Muscle layer of colon (tissue), 2 donors: ENCODE data around the gene GINS3.

Source experiments
- H3K27ac ChIP-seq: one replicate; pipeline ENCODE4 v1.7.0; 2013; ENCODE audit warnings: low read depth, mild to moderate bottlenecking, low read length, moderate library complexity
- H3K27me3 ChIP-seq, 2 donors: one replicate each; pipeline ENCODE4 v1.7.0; 2013; ENCODE audit warnings: low read length in 2 of 2, mild to moderate bottlenecking in 2 of 2; ENCODE audit not compliant: insufficient read depth in 2 of 2, control insufficient read depth in 1 of 2
- H3K36me3 ChIP-seq: one replicate; pipeline ENCODE4 v1.7.0; 2013; ENCODE audit warnings: mild to moderate bottlenecking, low read length; ENCODE audit not compliant: insufficient read depth
- H3K4me1 ChIP-seq: one replicate; pipeline ENCODE4 v1.7.0; 2013; ENCODE audit warnings: mild to moderate bottlenecking, low read length; ENCODE audit not compliant: insufficient read depth
- H3K4me3 ChIP-seq, 2 donors: one replicate each; pipeline ENCODE4 v1.7.0; 2013; ENCODE audit warnings: low read length in 2 of 2, low read depth in 1 of 2, mild to moderate bottlenecking in 1 of 2, moderate library complexity in 1 of 2
- H3K9ac ChIP-seq: one replicate; pipeline ENCODE4 v1.7.0; 2013; ENCODE audit warnings: low read length
- H3K9me3 ChIP-seq: one replicate; pipeline ENCODE4 v1.7.0; 2013; ENCODE audit warnings: mild to moderate bottlenecking, low read length
- donor health status: abdominal sarcoma.
- donor health status: Adenocarcinoma of cecum.

Gene GINS3

GRCh38 chr16:58417035-58417434 is 24.8 kb downstream of the GINS3 start:
- H3K27ac ChIP-seq = no peak overlapping the region
- no peaks in the 10 kb centered on the region for H3K4me1 ChIP-seq

DNA sequence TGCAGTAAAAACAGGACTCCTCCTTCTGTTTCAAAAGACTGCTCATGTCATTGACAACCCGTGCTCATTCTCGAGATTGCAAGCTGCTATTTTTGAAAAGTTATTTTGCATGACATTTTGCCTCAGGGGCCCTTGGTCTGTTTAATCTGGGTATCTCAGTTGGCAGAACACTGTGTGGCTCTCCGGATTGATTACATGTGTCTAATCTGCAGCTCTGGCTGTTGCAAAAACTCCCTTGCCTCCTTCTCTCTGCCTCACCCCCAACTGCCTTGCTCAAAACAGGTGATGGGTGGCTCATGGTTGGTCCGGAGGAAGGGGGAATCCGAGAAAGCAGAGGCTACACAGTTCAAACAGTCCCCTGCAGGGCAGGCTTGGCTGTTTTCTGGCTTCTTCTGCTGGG is 25.3 kb downstream of the GINS3 start:
- Histone ChIP-seq H3K27ac (no peak overlapping the region), H3K9ac (no peak overlapping the region), H3K4me1 (no peaks in the 10 kb centered on the region)

More at GRCh38 chr16:58417035-58417434, 24.8 kb downstream of the GINS3 start:
- Histone ChIP-seq H3K9ac (no peak overlapping the region), H3K4me3 (no peak overlapping the region), H3K9me3 (no peaks in the 10 kb centered on the region), H3K36me3 (no peaks in the 10 kb centered on the region), H3K27me3 (no peaks in the 10 kb centered on the region)

DNA sequence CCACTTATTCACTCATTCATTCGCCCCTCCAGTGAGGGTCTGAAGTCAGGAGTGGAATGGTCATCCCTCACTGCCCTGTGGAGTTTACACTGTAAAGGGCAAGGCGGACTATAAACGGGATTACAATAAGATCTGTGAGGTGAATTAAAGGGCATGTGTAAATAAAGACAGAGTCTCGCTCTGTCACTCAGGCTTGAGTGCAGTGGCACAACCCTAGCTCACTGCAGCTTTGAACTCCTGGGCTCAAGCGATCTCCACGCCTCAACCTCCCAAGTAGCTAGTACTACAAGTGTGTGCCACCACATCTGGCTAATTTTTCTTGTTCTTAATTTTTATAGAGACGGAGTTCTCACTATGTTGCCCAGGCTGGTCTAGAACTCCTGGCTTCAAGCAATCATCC is 25.8 kb downstream of the GINS3 start:
- Histone ChIP-seq H3K4me3 (no peak overlapping the region), H3K36me3 (no peaks in the 10 kb centered on the region), H3K27ac (no peak overlapping the region), H3K4me1 (no peaks in the 10 kb centered on the region), H3K9me3 (no peaks in the 10 kb centered on the region), H3K27me3 (no peaks in the 10 kb centered on the region), H3K9ac (no peak overlapping the region)

More for the DNA sequence above, 25.3 kb downstream of the GINS3 start:
- Histone ChIP-seq H3K9me3 (no peaks in the 10 kb centered on the region), H3K36me3 (no peaks in the 10 kb centered on the region), H3K4me3 (no peak overlapping the region), H3K27me3 (no peaks in the 10 kb centered on the region)

DNA sequence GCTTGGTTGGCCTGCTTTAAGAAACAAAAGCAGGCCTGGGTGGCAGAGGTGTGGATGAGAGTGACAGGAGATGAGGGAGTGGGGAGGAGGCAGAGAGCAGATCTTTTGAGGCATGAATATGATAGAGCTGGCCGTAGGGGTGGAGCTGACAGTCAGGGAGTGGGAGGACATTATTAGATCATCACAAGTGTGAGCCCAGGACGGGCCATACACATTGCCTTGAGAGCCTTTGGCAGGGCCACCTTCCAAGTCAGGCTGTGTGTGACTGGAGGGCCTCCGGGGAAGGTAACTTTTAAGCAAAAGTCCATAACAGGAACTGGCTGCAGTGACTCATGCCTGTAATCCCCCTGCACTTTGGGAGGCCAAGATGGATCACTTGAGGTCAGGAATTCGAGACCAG is 26.3 kb downstream of the GINS3 start:
- Histone ChIP-seq H3K27ac (no peak overlapping the region), H3K9ac (no peak overlapping the region), H3K27me3 (no peaks in the 10 kb centered on the region), H3K9me3 (no peaks in the 10 kb centered on the region), H3K4me1 (no peaks in the 10 kb centered on the region), H3K4me3 (no peak overlapping the region), H3K36me3 (no peaks in the 10 kb centered on the region)

- H3K27me3 ChIP-seq = no peaks in the 10 kb centered on the region
- H3K36me3 ChIP-seq = no peaks in the 10 kb centered on the region
- no peak overlapping the region for H3K9ac ChIP-seq
- H3K9me3 ChIP-seq = no peaks in the 10 kb centered on the region
- no peak overlapping the region for H3K27ac ChIP-seq
- no peak overlapping the region for H3K4me3 ChIP-seq
- no peaks in the 10 kb centered on the region for H3K4me1 ChIP-seq
These were observed 27.1 kb downstream of the GINS3 start for GRCh38 chr16:58419241-58419990.

GRCh38 chr16:58421059-58421458 is 28.8 kb downstream of the GINS3 start:
- Histone ChIP-seq H3K27ac (no peak overlapping the region), H3K27me3 (no peaks in the 10 kb centered on the region), H3K9me3 (no peaks in the 10 kb centered on the region), H3K9ac (no peak overlapping the region), H3K4me3 (no peak overlapping the region), H3K4me1 (no peaks in the 10 kb centered on the region), H3K36me3 (no peaks in the 10 kb centered on the region)

DNA sequence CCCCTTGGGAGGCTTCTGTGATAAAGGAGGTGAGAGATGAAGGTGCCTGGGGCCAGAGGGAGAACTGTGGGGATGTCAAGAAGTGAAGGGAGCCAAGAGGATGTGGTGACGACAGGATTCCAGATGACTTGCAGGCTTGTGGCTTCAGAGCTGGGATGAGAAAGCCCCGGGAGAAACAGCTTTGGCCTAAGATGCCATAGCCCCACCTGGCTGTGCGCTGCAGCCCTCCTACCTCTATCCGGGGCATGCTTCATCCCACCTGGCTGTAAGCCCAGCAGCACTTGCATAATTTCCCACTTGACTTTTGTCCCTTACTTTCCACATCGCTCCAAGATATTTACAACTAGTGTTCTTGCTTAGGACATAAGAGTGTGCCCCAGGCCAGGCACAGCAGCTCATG is 29.3 kb downstream of the GINS3 start:
- Histone ChIP-seq H3K9me3 (no peaks in the 10 kb centered on the region), H3K4me3 (no peak overlapping the region), H3K9ac (no peak overlapping the region), H3K4me1 (no peaks in the 10 kb centered on the region), H3K27ac (no peak overlapping the region), H3K27me3 (no peaks in the 10 kb centered on the region), H3K36me3 (no peaks in the 10 kb centered on the region)

- H3K27ac ChIP-seq = no peak overlapping the region
- no peak overlapping the region for H3K9ac ChIP-seq
- H3K4me3 ChIP-seq = no peak overlapping the region
- no peaks in the 10 kb centered on the region for H3K27me3 ChIP-seq
- H3K36me3 ChIP-seq = no peaks in the 10 kb centered on the region
- no peaks in the 10 kb centered on the region for H3K9me3 ChIP-seq
- no peaks in the 10 kb centered on the region for H3K4me1 ChIP-seq
These were observed 30.5 kb downstream of the GINS3 start for GRCh38 chr16:58422809-58423208.

DNA sequence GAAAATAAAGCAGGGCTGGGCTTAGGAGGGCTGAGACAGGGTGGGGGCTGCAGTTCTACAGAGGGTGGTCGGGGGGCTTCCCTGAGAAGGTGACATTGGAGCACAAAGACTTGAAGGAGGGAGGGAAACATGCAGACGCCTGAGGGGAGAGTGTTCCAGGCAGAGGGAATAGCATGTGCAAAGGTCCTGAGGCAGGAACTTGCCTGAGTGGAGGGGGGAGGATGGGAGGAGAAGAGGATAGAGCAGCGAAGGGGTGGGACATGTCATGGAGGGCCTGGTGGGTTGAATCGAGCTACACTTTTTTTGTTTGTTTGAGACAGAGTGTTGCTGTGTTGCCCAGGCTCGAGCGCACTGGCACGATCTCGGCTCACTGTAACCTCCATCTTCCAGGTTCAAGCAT is 33.0 kb downstream of the GINS3 start:
- Histone ChIP-seq H3K27ac (no peak overlapping the region), H3K27me3 (no peaks in the 10 kb centered on the region), H3K4me3 (no peak overlapping the region), H3K36me3 (no peaks in the 10 kb centered on the region), H3K4me1 (no peaks in the 10 kb centered on the region), H3K9me3 (no peaks in the 10 kb centered on the region), H3K9ac (no peak overlapping the region)

GRCh38 chr16:58425756-58426494 is 33.7 kb downstream of the GINS3 start:
- H3K36me3 ChIP-seq = no peaks in the 10 kb centered on the region
- no peak overlapping the region for H3K27ac ChIP-seq
- no peaks in the 10 kb centered on the region for H3K27me3 ChIP-seq
- no peaks in the 10 kb centered on the region for H3K4me1 ChIP-seq
- H3K4me3 ChIP-seq = no peak overlapping the region
- no peak overlapping the region for H3K9ac ChIP-seq
- no peaks in the 10 kb centered on the region for H3K9me3 ChIP-seq

DNA sequence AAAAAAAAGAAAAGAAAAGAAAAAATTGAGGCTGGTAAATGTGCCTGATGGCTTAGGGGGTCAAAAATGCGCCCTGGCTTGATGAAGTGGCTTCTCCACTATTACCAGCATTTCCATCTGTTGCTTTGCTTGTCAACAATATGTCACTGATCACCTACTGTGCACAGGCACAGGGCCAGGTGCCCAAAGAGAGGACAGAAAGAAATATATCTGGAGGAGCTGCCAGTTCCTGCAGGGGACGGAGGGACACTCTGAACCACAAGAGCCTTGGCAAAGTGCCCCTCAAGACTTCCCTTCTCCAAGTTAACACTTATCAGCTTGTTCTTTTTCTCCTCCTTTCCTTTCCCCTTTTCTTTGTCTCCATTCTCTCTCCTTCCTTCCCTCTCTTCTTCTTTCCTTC is 34.7 kb downstream of the GINS3 start:
- Histone ChIP-seq H3K9me3 (no peaks in the 10 kb centered on the region), H3K36me3 (no peaks in the 10 kb centered on the region), H3K4me3 (no peak overlapping the region), H3K9ac (no peak overlapping the region), H3K27me3 (no peaks in the 10 kb centered on the region), H3K4me1 (no peaks in the 10 kb centered on the region), H3K27ac (no peak overlapping the region)
